Stimulated activated CD4-positive, alpha-beta T cell treated with anti-CD3 and anti-CD28 coated beads, Interleukin-12 subunit alpha, Interleukin-12 subunit beta, amount 100 ng/mL, for 24 hours (primary cell): ENCODE data around the gene CHST9.

Source experiments
- DNase-seq, 2 experiments: peaks; one replicate each; pipeline ENCODE4 v3.0.0-alpha.2; 2020; ENCODE audit warnings: low read depth in 2 of 2

CHST9 gene

GRCh38 chr18:26867471-26867870 lies 317.6 kb downstream of the CHST9 start:
- no peak for DNase-seq

DNA sequence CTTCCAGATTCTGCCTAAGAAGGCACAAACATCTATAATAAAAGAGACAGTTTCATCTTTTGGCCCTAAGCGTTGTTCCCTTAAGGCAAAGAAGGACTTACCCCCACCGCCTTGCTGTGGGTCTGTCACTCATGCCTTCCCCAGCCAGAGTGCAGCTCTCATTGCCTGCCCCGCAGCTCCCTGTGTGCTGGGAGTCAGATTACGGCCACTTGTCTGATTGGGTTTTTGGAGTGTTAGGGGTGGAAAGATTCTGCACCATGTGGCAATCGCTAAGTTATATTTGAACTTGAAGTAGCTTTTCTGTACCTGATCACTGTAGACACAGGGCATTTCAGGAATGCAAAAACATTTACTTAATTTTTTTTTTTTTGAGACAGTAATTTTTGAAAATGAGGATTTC lies 319.6 kb downstream of the CHST9 start, which contains the start of gene AQP4:
TSS of gene AQP4 (minus strand) at position 151 of the 400 bp plus-strand sequence. CDS start at position 133, 18 bp downstream.
- no peak for DNase-seq

GRCh38 chr18:26864658-26865057 lies 320.4 kb downstream of the CHST9 start:
- DNase-seq, result no peak

- DNase-seq, result no peak
Measured at GRCh38 chr18:26863921-26864497, 321.1 kb downstream of the CHST9 start.

GRCh38 chr18:26863122-26863879 lies 321.8 kb downstream of the CHST9 start:
- DNase-seq, result no peak

- DNase-seq, result no peak
Measured at GRCh38 chr18:26862084-26862483, 323.0 kb downstream of the CHST9 start.
